ENCODE data around the gene COL5A1. TPM values are rescaled to one million over a fixed set of nuclear protein-coding genes. Genes with fewer than 3 reads are reported as not detected.

COL5A1 gene
- total RNA-seq, 4 donors from 2014 or later = 4.8 to 16.5 (median 9.4) TPM

GRCh38 chr9:134611046-134611445, 30.6 kb upstream of the COL5A1 start:
- WGBS, 2 donors = 85 to 90% methylated on average over 4 of the region's 4 CpGs
- Histone ChIP-seq H3K27me3 (no peaks in the 10 kb centered on the region), H3K36me3 (no peaks in the 10 kb centered on the region), H3K4me3 (replicated peaks in 1 of 3) (no peak overlapping the region), H3K9me3 (no peaks in the 10 kb centered on the region), H3K27ac (no peak overlapping the region), H3K4me1 (no peaks in the 10 kb centered on the region)
- TF ChIP-seq POLR2A (IDR thresholded peaks at IDR 0.05) (no peak), CTCF (IDR thresholded peaks at IDR 0.05) (no peak)
- intact Hi-C loops (cut with DNase I) = no loop called here
- DNase-seq = no peak

DNA sequence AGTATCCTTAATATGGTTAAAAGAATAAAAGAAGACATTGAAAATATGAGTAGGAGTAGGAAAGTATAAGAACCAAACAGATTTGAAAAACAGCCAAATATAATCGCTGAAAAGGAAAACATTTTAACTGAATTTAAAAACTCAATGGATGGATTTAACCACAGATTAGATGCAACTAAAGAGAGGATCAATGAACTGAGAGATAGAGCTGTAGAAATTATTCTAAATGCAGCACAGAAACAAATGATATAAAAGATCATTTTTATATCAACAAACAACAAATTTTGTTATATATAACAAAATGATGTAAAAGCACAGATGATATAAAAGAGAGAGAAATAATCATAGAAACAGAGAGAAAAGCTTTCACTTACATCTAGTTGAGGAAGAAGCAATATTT, 29.3 kb upstream of the COL5A1 start:
- no peak overlapping the region for H3K4me3 ChIP-seq (replicated peaks in 1 of 3)
- intact Hi-C loops (cut with DNase I) = no loop called here
- H3K27me3 ChIP-seq = no peaks in the 10 kb centered on the region
- 89 to 96% methylated on average over 1 of the region's 1 CpG for WGBS, 2 donors
- DNase-seq = no peak
- no peaks in the 10 kb centered on the region for H3K36me3 ChIP-seq
- no peak for TF ChIP-seq CTCF (IDR thresholded peaks at IDR 0.05)
- TF ChIP-seq POLR2A (IDR thresholded peaks at IDR 0.05) = no peak
- H3K27ac ChIP-seq = no peak overlapping the region
- H3K4me1 ChIP-seq = no peaks in the 10 kb centered on the region
- no peaks in the 10 kb centered on the region for H3K9me3 ChIP-seq

- 49 to 64% methylated on average over 1 of the region's 1 CpG for WGBS, 2 donors
- no peak for TF ChIP-seq CTCF (IDR thresholded peaks at IDR 0.05)
- TF ChIP-seq POLR2A (IDR thresholded peaks at IDR 0.05) = no peak
These were observed 28.9 kb upstream of the COL5A1 start for GRCh38 chr9:134612715-134613114.

DNA sequence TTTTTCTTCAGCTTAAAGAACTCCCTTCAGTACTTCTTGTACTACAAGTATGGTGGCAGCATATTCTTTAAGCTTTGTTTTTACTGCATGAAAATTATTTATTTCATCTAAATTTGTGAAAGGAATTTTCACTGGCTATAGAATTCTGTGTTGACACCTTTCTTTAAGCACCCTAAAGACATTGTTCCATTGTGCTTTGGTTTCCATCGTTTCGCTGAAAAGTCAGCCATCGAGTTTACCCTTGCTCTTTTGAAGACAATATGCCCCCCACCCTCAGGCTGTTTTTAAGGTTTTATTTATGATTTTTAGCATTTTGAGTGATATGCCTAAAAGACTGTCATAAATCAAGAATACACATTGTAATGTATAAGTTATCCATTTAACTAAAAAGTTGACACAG, 27.3 kb upstream of the COL5A1 start:
- intact Hi-C loops (cut with DNase I) = no loop called here
- H3K4me3 ChIP-seq (replicated peaks in 1 of 3) = no peak overlapping the region
- TF ChIP-seq CTCF (IDR thresholded peaks at IDR 0.05) = no peak
- no peak for TF ChIP-seq POLR2A (IDR thresholded peaks at IDR 0.05)
- H3K36me3 ChIP-seq = no peaks in the 10 kb centered on the region
- no peaks in the 10 kb centered on the region for H3K27me3 ChIP-seq
- 95 to 98% methylated on average over 3 of the region's 3 CpGs for WGBS, 2 donors
- no peak overlapping the region for H3K27ac ChIP-seq
- no peaks in the 10 kb centered on the region for H3K4me1 ChIP-seq
- no peaks in the 10 kb centered on the region for H3K9me3 ChIP-seq
- DNase-seq = no peak

More at GRCh38 chr9:134612715-134613114, 28.9 kb upstream of the COL5A1 start:
- intact Hi-C loops (cut with DNase I) = no loop called here
- Histone ChIP-seq H3K9me3 (no peaks in the 10 kb centered on the region), H3K36me3 (no peaks in the 10 kb centered on the region), H3K4me3 (replicated peaks in 1 of 3) (no peak overlapping the region), H3K4me1 (no peaks in the 10 kb centered on the region), H3K27me3 (no peaks in the 10 kb centered on the region), H3K27ac (no peak overlapping the region)
- no peak for DNase-seq

DNA sequence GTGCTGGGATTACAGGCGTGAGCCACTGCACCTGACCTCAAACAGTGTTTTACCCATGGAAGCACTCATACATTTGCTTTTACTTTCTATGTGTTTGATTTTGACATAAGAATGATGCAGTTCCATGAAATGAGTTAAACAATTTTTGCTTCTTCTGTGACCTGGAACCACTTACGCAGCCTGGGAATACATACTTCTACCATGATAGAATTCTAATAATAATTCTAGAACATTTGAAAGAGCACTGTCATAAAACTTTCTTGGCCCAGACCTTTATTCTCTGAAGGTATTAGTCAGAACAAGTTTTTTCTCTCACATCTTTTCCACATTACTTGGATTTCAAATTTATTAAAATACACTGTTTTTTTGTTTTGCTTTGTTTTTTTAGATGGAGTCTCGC, 25.3 kb upstream of the COL5A1 start:
- no peaks in the 10 kb centered on the region for H3K9me3 ChIP-seq
- H3K36me3 ChIP-seq = no peaks in the 10 kb centered on the region
- no peaks in the 10 kb centered on the region for H3K4me1 ChIP-seq
- no peak overlapping the region for H3K27ac ChIP-seq
- no peaks in the 10 kb centered on the region for H3K27me3 ChIP-seq
- no peak overlapping the region for H3K4me3 ChIP-seq (replicated peaks in 1 of 3)
- intact Hi-C loops (cut with DNase I) = no loop called here
- TF ChIP-seq CTCF (IDR thresholded peaks at IDR 0.05) (no peak), POLR2A (IDR thresholded peaks at IDR 0.05) (no peak)
- 93 to 96% methylated on average over 3 of the region's 3 CpGs for WGBS, 2 donors
- DNase-seq = no peak
